DOHH2 (cell line): ENCODE results near the gene GTF2A1.

Experiments
- EZH2phosphoT487 ChIP-seq: fragments of 200-600 bp; sonication (generic); IDR thresholded peaks from 2 replicates; pipeline ENCODE4 v1.6.1; 2017; ENCODE audit warnings: borderline replicate concordance, mild to moderate bottlenecking, antibody characterized with exemption, low read length, moderate library complexity, mixed read lengths
- TF ChIP-seq, protein P1 (sequence below): fragments of 200-600 bp; sonication (generic); IDR thresholded peaks from one replicate; pipeline ENCODE4 v1.5.1; 2014; ENCODE audit warnings: antibody characterized with exemption, mild to moderate bottlenecking, low read depth, low read length; ENCODE audit not compliant: poor library complexity, severe bottlenecking

DNA sequence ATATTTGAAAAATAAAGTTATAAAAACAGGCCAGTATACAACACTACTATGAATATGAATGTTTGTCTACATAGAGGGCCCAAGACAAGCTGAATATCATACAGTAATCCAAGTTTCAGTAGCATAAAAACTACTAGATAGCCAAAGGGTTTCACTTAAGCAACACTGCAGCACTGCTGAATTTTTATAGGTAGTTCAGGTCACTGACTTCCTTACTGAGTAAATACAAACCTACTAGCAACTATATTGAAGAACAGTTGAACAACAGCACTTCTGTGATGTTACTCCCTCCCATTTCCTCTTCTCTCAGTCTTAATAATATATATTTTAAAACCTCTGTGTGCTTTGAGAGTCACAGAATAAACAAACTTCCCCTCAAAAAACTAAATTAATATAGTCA lies 42.7 kb downstream of the GTF2A1 start:
- TF ChIP-seq, protein P1, sequence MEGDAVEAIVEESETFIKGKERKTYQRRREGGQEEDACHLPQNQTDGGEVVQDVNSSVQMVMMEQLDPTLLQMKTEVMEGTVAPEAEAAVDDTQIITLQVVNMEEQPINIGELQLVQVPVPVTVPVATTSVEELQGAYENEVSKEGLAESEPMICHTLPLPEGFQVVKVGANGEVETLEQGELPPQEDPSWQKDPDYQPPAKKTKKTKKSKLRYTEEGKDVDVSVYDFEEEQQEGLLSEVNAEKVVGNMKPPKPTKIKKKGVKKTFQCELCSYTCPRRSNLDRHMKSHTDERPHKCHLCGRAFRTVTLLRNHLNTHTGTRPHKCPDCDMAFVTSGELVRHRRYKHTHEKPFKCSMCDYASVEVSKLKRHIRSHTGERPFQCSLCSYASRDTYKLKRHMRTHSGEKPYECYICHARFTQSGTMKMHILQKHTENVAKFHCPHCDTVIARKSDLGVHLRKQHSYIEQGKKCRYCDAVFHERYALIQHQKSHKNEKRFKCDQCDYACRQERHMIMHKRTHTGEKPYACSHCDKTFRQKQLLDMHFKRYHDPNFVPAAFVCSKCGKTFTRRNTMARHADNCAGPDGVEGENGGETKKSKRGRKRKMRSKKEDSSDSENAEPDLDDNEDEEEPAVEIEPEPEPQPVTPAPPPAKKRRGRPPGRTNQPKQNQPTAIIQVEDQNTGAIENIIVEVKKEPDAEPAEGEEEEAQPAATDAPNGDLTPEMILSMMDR, result no peak
- TF ChIP-seq EZH2phosphoT487, result no peak
